Jurkat, Clone E6-1 (cell line): ENCODE data around the gene CTRL. TPM values are rescaled to one million over a fixed set of nuclear protein-coding genes. Genes with fewer than 3 reads are reported as not detected.
A peak's percentile ranks its signal among the peaks of the same experiment; 100 is the strongest.
"Not testable (repeated sequence)": the region's sequence is repeated elsewhere in the genome, so short reads cannot be mapped to it uniquely, and the experiment has no call there.

Experiments used
- DNase-seq: peaks from one replicate; pipeline ENCODE4 v3.0.0-alpha.2; 2011; ENCODE audit warnings: low read depth, low spot score
- H3K4me3 ChIP-seq: 2 replicates; pipeline ENCODE4 v1.5.1; 2011; ENCODE audit warnings: mild to moderate bottlenecking, low read length, control low read depth, moderate library complexity
- polyA plus RNA-seq: library from polyadenylated mRNA; unstranded; fragments of >200 nt; gene quantifications from one replicate; pipeline ENCODE4 v1.2.1, GENCODE V29; 2012; ENCODE audit warnings: missing spikeins; ENCODE audit not compliant: insufficient read length, insufficient read depth

Gene CTRL
- 4.8 TPM for polyA plus RNA-seq

DNA sequence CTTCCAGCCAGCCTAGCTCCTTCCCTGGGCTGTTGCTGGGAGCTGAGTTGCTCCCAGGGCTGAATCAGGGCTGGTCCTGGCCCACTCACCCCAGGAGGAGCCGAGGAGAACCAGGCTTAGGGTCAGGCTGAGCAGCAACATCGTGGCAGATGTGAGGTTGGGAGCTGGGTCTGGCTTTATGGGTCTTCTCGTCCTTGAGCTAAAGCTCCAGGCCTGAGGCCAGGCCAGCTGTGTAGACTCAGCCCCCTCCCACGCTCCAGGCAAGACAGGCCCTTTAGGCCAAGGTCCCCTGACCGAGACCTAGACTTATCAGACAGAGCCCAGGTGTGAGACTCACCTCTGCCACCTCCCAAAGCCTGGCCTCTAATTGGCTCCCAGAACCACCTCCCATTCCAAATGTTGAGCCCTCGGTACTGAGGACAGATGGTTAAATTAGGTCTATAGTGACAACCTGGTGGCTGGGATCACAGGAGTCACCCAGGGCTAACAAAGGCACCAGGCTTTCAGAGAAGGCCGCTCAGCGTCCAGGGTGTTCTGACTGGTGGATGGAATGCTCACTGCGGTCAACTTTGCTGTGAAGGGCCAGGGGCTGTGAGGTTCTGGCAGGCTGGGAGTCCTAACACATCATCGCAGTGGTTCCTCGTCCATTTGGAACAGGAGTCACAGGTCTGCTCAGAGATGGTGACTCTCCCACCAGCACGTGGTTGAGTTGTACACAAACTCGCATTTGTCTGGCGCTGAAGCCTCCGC lies at the start of gene CTRL:
CTRL (minus strand) TSS at position 151 of the 750 bp plus-strand sequence; CDS start at position 141, 10 bp downstream.
- no peak for DNase-seq
- no peak within 1 kb of the TSS for H3K4me3 ChIP-seq

- no peak for DNase-seq
- no peak within 1 kb of the TSS for H3K4me3 ChIP-seq
Measured at GRCh38 chr16:67979955-67980678, 48.5 kb upstream of the CTRL start, which contains the start of gene DPEP3. Gene DPEP3, minus strand, starts transcription at chr16:67980499. Its CDS starts 119 bp downstream, at chr16:67980380.

DNA sequence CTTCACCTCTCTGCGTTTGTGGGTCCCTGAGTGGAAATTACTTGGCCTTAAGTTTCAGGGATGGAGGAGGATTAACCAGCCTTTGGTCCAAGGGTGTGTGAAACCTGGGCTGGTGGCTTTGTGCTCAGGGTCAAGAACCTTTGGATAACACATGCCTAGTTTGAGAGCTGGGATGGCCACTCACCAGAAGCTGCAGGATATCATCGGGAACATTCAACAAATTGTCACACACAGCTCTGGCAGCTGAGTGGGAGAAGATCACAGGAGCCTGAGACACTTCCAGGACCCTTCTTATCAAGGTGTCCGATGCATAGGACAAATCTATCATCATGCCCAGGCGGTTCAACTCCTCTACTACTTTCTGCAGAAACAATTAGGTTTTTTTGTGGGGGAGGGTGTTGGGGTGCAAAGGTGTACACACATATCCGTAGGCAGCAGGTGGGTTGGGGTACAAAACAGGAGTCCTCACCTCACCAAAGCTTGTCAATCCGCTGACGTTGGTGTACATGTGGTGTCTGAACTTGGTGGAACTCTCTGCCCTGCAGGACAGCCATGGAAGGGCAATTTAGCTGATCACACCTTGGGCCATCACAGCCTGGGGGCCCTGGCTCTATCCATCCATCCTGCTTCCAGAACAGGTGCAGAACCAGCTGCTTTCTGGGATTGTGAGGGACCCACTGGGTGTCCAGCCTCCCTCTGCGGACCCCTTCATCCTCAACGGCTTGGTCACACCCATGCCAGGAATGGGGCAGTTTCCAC lies 46.0 kb upstream of the CTRL start:
- H3K4me3 ChIP-seq: no peak overlapping the region
- no peak for DNase-seq

- no peak overlapping the region for H3K4me3 ChIP-seq
- no peak for DNase-seq
Measured at GRCh38 chr16:67977005-67977404, 45.3 kb upstream of the CTRL start.

- no peak overlapping the region for H3K4me3 ChIP-seq
- DNase-seq: no peak
Measured at GRCh38 chr16:67976205-67976604, 44.5 kb upstream of the CTRL start.

- DNase-seq: no peak
- no peak overlapping the region for H3K4me3 ChIP-seq
Measured at GRCh38 chr16:67975321-67976105, 43.9 kb upstream of the CTRL start.

DNA sequence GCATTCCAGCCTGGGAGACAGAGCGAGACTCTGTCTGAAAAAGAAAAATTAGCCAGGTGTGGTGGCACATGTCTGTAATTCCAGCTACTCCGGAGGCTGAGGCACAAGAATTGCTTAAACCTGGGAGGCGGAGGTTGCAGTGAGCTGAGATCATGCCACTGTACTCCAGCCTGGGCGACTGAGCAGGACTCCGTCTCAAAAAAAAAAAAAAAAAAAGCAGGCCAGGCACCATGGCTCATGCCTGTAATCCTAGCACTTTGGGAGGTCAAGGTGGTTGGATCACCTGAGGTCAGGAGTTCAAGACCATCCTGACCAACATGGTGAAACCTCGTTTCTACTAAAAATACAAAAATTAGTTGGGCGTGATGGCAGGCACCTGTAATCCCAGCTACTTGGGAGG lies 40.6 kb upstream of the CTRL start:
- not testable (repeated sequence) for DNase-seq, H3K4me3 ChIP-seq

DNA sequence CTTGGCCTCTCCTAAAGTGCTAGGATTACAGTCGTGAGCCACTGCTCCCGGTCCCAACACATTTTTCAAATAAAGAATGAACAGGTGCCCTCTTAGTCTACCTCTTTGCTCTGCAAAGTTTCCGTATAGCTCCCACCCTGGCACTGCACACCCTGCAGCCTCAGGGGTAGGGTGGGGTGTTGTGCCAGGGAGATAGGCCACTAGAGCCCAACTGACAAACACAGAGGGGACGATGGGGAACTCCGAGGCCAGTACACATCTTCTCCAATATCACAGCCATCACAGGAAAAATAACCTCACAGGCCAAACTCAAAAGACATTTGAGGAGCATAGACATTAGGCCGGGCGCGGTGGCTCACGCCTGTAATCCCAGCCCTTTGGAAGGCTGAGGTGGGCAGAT lies 39.4 kb upstream of the CTRL start:
- no peak for DNase-seq
- no peak overlapping the region for H3K4me3 ChIP-seq

DNA sequence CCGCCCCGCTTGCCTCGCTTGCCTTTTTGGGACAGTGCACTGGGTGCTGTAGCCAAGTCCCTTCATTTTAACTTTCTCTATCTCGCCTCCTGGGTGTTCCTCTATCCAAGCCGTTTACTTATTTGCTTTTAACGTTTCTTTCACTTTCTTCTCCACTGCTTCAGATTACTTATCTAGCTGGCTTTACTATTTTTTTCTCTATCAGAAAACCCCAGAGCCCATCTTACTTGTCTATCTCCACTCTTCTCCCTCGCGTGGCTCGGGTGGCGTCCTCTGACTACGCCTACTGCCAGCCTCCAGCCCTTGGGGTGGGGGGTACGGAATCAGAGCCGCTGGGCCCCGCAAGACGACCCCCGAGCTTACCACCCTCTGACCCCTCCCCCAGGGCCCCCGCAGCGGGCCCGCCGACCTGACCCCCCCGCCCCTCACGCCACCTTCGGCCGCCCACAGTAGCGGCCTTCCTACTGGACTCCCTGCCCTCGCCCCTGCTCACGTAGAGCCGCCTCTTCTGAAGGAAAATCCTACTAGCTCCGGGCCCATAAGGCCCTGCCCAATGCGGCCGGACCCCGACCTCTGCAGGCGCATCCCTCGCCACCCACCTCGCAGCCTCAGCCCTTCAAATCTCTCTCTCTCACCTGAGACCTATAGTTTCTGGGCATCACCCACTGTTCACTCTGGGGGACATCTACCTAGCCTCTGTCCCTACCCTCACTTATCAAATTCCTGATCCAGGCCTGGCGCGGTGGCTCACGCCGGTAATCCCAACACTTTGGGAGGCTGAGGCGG lies 37.8 kb upstream of the CTRL start:
- H3K4me3 ChIP-seq: peak overlapping the region; percentile 61; the same call in 1 of the 2 replicates

GRCh38 chr16:67968400-67969253 lies 37.0 kb upstream of the CTRL start, which contains the start of gene SLC12A4:
Gene SLC12A4, minus strand, starts transcription at chr16:67968637. Its CDS starts 84 bp downstream, at chr16:67968553.
- peak within 1 kb of the TSS; percentile 61 for H3K4me3 ChIP-seq
- peak; percentile 79 for DNase-seq

More for the DNA sequence above, 37.8 kb upstream of the CTRL start:
- no peak for DNase-seq

- DNase-seq: no peak
Measured at GRCh38 chr16:67967958-67968399, 36.3 kb upstream of the CTRL start.

DNA sequence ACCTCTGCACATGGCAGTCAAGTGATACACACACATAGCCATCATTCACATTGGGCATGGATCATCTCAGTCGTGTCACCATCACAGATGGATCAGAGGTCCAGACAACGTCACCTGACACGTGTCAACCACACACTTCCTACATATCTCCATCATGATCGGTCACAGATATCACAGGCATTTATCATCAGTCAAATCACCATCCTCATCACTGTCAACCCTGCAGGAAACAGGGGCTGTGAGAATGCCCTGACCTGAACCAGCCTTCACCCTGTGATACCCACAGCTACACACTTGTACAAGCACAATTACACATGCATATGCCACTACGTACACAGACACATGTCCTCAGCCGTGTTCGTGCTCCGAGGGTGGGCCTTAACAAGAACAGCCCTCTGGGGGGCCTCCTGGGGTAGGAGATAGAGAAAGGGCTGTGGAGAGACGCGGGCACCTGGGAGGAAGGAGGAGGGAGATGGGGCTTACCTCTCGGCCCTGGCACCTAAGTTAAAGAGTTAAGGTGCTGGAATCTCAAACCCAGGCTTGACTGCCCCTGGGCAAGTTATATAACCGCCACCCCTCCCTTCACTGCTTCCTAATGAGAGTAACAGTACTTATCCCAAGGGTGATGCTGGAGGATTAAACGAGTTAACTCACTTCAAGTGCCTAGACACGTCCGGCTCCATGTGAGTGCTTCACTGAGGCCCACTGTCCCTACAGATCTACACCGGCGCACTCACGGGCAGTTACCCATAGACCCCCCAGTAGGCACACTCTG lies 35.7 kb upstream of the CTRL start:
- DNase-seq: no peak
- H3K4me3 ChIP-seq: peak overlapping the region; percentile 61

More at GRCh38 chr16:67967958-67968399, 36.3 kb upstream of the CTRL start:
- H3K4me3 ChIP-seq: peak overlapping the region; percentile 61

DNA sequence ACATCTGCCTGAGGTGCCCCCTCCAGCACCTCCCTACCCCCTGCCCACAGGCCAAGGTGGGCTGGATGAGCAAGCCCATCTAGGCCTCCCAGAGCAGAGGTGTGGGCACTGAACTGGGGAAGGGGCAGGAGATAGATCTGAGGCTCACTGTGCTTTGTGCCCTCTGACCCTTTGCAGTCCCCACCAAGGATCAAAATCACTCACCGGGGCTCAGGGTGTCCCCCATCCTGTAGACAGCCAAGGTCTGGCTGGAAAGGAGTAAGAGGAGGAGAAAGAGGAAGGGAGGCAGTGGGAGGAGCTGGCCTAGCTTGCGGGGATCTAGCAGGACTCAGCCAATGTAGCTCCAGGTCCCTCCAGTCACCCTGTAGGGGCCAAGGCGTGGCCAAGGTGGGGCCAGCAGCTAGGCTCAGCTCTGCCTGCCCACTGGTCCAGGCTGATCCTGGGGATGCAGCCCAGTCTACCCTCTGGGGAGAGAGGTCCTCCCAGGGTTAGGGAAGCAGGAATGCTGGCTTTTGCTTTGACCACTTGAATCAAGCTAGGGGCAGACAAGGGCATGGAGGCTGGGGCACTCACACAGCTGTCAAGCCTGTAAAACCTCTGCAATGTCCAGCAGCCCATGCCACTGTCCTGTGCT lies 35.0 kb upstream of the CTRL start:
- no peak overlapping the region for H3K4me3 ChIP-seq

DNA sequence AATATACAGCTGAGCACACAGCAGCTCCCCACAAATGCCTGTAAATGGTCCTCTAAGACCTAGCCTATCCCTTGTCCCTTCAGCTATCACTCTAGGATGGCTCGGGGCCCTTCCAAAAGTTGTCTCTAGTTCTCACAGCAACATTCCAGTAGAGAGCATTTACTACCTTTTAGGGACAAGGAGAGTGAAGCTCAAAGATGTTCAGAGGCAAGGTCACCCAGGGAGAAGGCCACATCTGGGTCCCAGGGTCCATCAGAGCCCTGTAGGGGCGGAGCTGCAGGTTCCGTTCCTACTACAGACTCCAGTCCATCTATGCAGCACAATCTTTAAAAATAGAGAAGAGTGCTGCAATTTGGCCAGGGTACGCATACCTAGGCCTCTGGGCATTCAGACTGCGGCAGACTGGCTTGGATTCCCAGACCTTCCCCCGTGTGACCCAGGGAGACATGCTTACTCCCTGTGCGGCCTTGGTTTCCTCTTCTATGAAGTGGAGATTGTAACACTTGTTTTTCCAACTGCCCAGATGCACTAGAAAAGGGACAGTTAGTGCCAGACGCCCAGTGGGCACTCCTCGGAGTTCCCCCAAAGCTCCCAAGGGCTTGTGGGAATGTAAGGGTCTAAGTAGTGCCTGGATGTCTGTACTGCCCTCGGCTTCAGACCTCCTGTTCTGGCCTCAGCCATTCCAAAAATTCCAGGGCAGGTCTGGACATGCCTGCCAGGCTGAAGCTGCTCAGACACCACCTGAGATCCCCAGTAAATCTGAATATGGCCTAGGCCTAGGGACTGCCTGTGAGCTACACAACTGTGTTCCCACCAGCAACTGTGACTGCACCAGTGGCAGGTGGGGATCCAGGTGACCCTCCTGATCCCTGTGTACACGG lies 34.2 kb upstream of the CTRL start:
- DNase-seq: no peak
- no peak overlapping the region for H3K4me3 ChIP-seq

More for the DNA sequence above, 35.0 kb upstream of the CTRL start:
- DNase-seq: no peak
